Common myeloid progenitor, CD34-positive (primary cell): ENCODE data around the gene GRXCR1.

ENCODE experiments used
- CTCF ChIA-PET: fragments of 350-600 bp; sonication (Branson Sonifier 250); formaldehyde crosslinking; loops from one replicate; lab custom pipeline; 2021; ENCODE audit warnings: antibody characterized with exemption; lab: Charles Lee
- POLR2A ChIA-PET: fragments of 350-600 bp; sonication (Branson Sonifier 250); formaldehyde crosslinking; loops from one replicate; lab custom pipeline; 2021; ENCODE audit warnings: antibody characterized with exemption; lab: Charles Lee
- DNase-seq, 3 donors: peaks; one replicate each; pipeline versions ENCODE4 v3.0.0 to v3.0.0-alpha.2; 2013
- H3K27ac ChIP-seq, 2 experiments: 1 replicate in 1 of 2; 2 replicates in 1 of 2; pipeline ENCODE4 v1.7.0; 2013; ENCODE audit warnings: inconsistent platforms in 2 of 2, low read length in 2 of 2, mild to moderate bottlenecking in 2 of 2, low read depth in 1 of 2, moderate library complexity in 1 of 2; ENCODE audit not compliant: severe bottlenecking in 2 of 2, insufficient read depth in 1 of 2, poor library complexity in 1 of 2
- H3K27me3 ChIP-seq, 5 experiments: replicated peaks in 2 of 5; 1 replicate in 3 of 5; 2 replicates in 2 of 5; pipeline versions ENCODE4 v1.6.1 to v1.7.0; 2013; ENCODE audit warnings: low read length in 4 of 5, mild to moderate bottlenecking in 2 of 5, moderate library complexity in 2 of 5, inconsistent platforms in 1 of 5; ENCODE audit not compliant: insufficient read depth in 5 of 5, control insufficient read depth in 4 of 5
- H3K36me3 ChIP-seq, 4 experiments: 1 replicate in 2 of 4; 2 replicates in 2 of 4; pipeline versions ENCODE4 v1.6.1 to v1.7.0; 2013; ENCODE audit warnings: low read length in 3 of 4, control low read depth in 1 of 4, mild to moderate bottlenecking in 1 of 4; ENCODE audit not compliant: control insufficient read depth in 4 of 4, insufficient read depth in 4 of 4
- H3K4me1 ChIP-seq, 4 experiments: 1 replicate in 3 of 4; 2 replicates in 1 of 4; pipeline versions ENCODE4 v1.6.1 to v1.7.1; 2013; ENCODE audit warnings: low read length in 3 of 4, mild to moderate bottlenecking in 3 of 4, control low read depth in 1 of 4, inconsistent platforms in 1 of 4, moderate library complexity in 1 of 4; ENCODE audit not compliant: control insufficient read depth in 4 of 4, insufficient read depth in 4 of 4; ENCODE audit errors: control extremely low read depth in 1 of 4
- H3K4me3 ChIP-seq, 7 experiments: 1 replicate in 4 of 7; 2 replicates in 3 of 7; pipeline versions ENCODE4 v1.5.1 to v1.7.0; 2013; ENCODE audit warnings: mild to moderate bottlenecking in 7 of 7, low read length in 6 of 7, moderate library complexity in 6 of 7, inconsistent platforms in 2 of 7, low read depth in 2 of 7, control low read depth in 1 of 7; ENCODE audit not compliant: insufficient read depth in 4 of 7, control insufficient read depth in 1 of 7; ENCODE audit errors: extremely low read depth in 1 of 7
- H3K9me3 ChIP-seq, 5 experiments: 1 replicate in 4 of 5; 2 replicates in 1 of 5; pipeline versions ENCODE4 v1.6.1 to v1.7.1; 2013; ENCODE audit warnings: low read length in 4 of 5, mild to moderate bottlenecking in 2 of 5, inconsistent platforms in 1 of 5, low read depth in 1 of 5, moderate library complexity in 1 of 5; ENCODE audit not compliant: control insufficient read depth in 4 of 5, insufficient read depth in 2 of 5; ENCODE audit errors: control extremely low read depth in 1 of 5
- WGBS: methylation state at CpG from one replicate; pipeline ENCODE4 v1.1.5; 2013; ENCODE audit not compliant: insufficient coverage; 5-methylcytosine and 5-hydroxymethylcytosine counted together

GRXCR1 gene

DNA sequence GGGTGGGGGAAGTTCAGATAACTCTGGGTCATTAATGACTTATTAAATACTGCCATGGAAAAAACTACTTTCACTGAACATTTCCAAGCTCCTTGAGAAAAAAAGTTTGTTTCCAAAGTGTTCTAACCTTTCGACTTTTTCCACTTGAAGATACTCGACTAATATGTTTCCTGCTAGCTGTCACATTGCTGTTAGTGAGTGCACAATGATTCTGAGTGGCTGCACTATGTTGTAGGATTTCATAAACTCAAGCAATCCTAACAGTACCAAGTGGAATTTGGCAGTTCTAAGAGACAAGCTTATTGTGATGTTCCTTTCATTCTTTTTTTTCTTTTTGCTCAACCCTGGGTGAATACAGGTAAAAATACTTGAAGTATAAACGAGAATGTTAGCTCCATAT, 33.4 kb downstream of the GRXCR1 start:
- POLR2A ChIA-PET, result no interaction called here
- Histone ChIP-seq H3K9me3 (peaks cover 0 to 3% (median 0%) of the 10 kb centered on the region in 5 experiments), H3K36me3 (no peaks in the 10 kb centered on the region), H3K27ac (no peak overlapping the region), H3K4me3 (no peak overlapping the region), H3K27me3 (peaks cover 0 to 2% (median 0%) of the 10 kb centered on the region in 5 experiments), H3K4me1 (no peaks in the 10 kb centered on the region)
- DNase-seq, result no peak
- CTCF ChIA-PET, result interaction anchor here (0.8 kb wide), 1 partner anchor 11 kb away, joined by 3 read pairs; no protein-coding TSS in a partner anchor
- WGBS, result 89% methylated on average over 2 of the region's 3 CpGs

- H3K4me1 ChIP-seq, result no peaks in the 10 kb centered on the region
- no peak overlapping the region for H3K4me3 ChIP-seq
- H3K36me3 ChIP-seq, result no peaks in the 10 kb centered on the region
- ChIA-PET CTCF (no interaction called here), POLR2A (no interaction called here)
- 100% methylated on average over 2 of the region's 3 CpGs for WGBS
- peaks cover 0 to under 1% (median 0%) of the 10 kb centered on the region in 5 experiments for H3K27me3 ChIP-seq
- DNase-seq, result no peak
- H3K9me3 ChIP-seq, result peaks cover 0 to 3% (median 0%) of the 10 kb centered on the region in 5 experiments
- no peak overlapping the region for H3K27ac ChIP-seq
These were observed 35.4 kb downstream of the GRXCR1 start for GRCh38 chr4:42927946-42928345.

GRCh38 chr4:42928582-42928981, 36.1 kb downstream of the GRXCR1 start:
- no peak overlapping the region for H3K27ac ChIP-seq
- H3K4me3 ChIP-seq, result no peak overlapping the region
- CTCF ChIA-PET, result no interaction called here
- POLR2A ChIA-PET, result no interaction called here
- DNase-seq, result no peak
- H3K4me1 ChIP-seq, result no peaks in the 10 kb centered on the region
- H3K9me3 ChIP-seq, result peaks cover 0 to 3% (median 0%) of the 10 kb centered on the region in 5 experiments
- no peaks in the 10 kb centered on the region for H3K36me3 ChIP-seq
- H3K27me3 ChIP-seq, result no peaks in the 10 kb centered on the region

- DNase-seq, result no peak
- POLR2A ChIA-PET, result no interaction called here
- no peak overlapping the region for H3K27ac ChIP-seq
- H3K36me3 ChIP-seq, result no peaks in the 10 kb centered on the region
- CTCF ChIA-PET, result no interaction called here
- no peak overlapping the region for H3K4me3 ChIP-seq
- no CpG with 5 or more reads among the region's 1 CpG for WGBS
- no peaks in the 10 kb centered on the region for H3K27me3 ChIP-seq
- H3K4me1 ChIP-seq, result no peaks in the 10 kb centered on the region
- no peaks in the 10 kb centered on the region for H3K9me3 ChIP-seq
These were observed 49.7 kb downstream of the GRXCR1 start for GRCh38 chr4:42942216-42942615.

- no peaks in the 10 kb centered on the region for H3K4me1 ChIP-seq
- CTCF ChIA-PET, result no interaction called here
- no CpG with 5 or more reads among the region's 2 CpGs for WGBS
- no peaks in the 10 kb centered on the region for H3K36me3 ChIP-seq
- POLR2A ChIA-PET, result no interaction called here
- no peak overlapping the region for H3K27ac ChIP-seq
- H3K9me3 ChIP-seq, result no peaks in the 10 kb centered on the region
- no peak for DNase-seq
- H3K27me3 ChIP-seq, result no peaks in the 10 kb centered on the region
- no peak overlapping the region for H3K4me3 ChIP-seq
These were observed 53.4 kb downstream of the GRXCR1 start for GRCh38 chr4:42945874-42946273.

DNA sequence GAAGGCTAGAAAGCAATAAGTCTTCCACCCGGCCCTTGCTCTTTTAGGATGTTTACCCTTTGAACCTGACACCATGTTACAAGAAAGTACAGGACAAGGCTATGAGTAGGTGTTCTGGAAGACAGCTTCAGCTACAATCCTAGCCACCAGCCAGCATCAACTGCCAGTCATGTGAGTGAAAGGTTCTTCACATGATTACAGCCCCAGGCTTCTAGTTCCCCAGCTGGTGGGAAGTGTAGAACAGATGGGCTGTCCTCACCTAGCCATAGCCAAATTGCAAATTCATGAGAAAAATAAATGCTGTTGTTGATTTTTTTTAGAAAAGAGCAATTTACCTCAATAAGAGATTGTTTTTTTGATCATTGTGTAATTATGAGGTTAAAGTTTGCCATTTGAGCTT, 60.8 kb downstream of the GRXCR1 start:
- no peak overlapping the region for H3K27ac ChIP-seq
- no peak overlapping the region for H3K4me3 ChIP-seq
- no peaks in the 10 kb centered on the region for H3K36me3 ChIP-seq
- ChIA-PET CTCF (no interaction called here), POLR2A (no interaction called here)
- no peaks in the 10 kb centered on the region for H3K27me3 ChIP-seq
- H3K4me1 ChIP-seq, result no peaks in the 10 kb centered on the region
- no peak for DNase-seq
- peaks cover 0 to 1% (median 0%) of the 10 kb centered on the region in 5 experiments for H3K9me3 ChIP-seq
- no CpG with 5 or more reads among the region's 1 CpG for WGBS

DNA sequence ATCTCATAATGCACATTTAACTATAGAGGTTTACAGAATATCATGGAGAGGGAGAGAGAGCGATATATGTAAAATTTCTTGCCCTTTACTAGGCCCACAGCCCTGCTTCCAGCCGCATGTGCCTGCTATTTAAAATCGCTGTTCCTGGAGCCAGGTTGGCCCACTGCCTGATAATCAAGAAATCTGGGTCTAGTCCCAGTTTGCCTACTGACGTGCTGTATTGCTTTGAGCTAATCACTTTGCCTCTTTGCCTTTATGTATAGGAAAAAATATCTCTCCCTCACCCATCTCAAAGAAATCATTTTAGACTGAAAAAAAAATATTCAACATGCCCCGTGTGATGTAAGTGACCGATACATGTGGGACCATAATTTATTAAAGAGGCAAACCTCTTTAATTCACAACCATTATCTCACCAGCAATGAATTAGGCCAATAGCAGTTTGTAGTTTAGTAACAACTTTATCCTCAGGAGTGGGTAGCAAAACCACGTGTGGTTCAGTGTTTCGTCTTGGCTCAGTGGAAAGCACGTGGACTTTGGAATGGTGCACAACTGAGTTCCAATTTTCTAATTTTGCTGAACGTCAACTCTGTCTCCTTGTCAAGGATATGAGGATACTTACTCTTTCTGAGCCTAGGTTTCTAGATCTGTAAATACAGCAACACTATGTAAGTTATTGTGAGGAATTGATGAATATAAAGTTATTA, 62.6 kb downstream of the GRXCR1 start:
- Histone ChIP-seq H3K36me3 (no peaks in the 10 kb centered on the region), H3K27me3 (no peaks in the 10 kb centered on the region), H3K27ac (no peak overlapping the region), H3K4me3 (no peak overlapping the region), H3K4me1 (no peaks in the 10 kb centered on the region), H3K9me3 (peaks cover 0 to 1% (median 0%) of the 10 kb centered on the region in 5 experiments)
- CTCF ChIA-PET, result no interaction called here
- POLR2A ChIA-PET, result no interaction called here
- DNase-seq, result no peak
- 91% methylated on average over 7 of the region's 10 CpGs for WGBS
